HEK293 (cell line): ENCODE results near the gene LTO1.

Source experiments
- HOXA7 ChIP-seq: sonication (generic); formaldehyde crosslinking; IDR thresholded peaks from 2 replicates; pipeline ENCODE4 v1.8.1; 2022; ENCODE audit warnings: missing genetic modification reagents, borderline replicate concordance
- KLF16 ChIP-seq: fragments of 450-650 bp; formaldehyde crosslinking; IDR thresholded peaks from 2 replicates; pipeline ENCODE4 v1.5.1; 2017; ENCODE audit warnings: missing biosample characterization, missing genetic modification characterization
- YY2 ChIP-seq: fragments of 450-650 bp; formaldehyde crosslinking; IDR thresholded peaks from 2 replicates; pipeline ENCODE4 v1.5.1; 2016; ENCODE audit warnings: missing biosample characterization, missing genetic modification characterization
- ZNF133 ChIP-seq: fragments of 450-650 bp; formaldehyde crosslinking; IDR thresholded peaks from 2 replicates; pipeline ENCODE4 v1.5.1; 2016; ENCODE audit warnings: missing biosample characterization, missing genetic modification characterization
- ZNF510 ChIP-seq: fragments of 450-650 bp; formaldehyde crosslinking; IDR thresholded peaks from 2 replicates; pipeline ENCODE4 v1.5.1; 2018; ENCODE audit warnings: mild to moderate bottlenecking, missing genetic modification characterization, missing biosample characterization; ENCODE audit not compliant: insufficient replicate concordance
- TF ChIP-seq, protein P1 (sequence below): fragments of 450-650 bp; formaldehyde crosslinking; IDR thresholded peaks from 2 replicates; pipeline ENCODE4 v1.5.1; 2016; ENCODE audit warnings: missing biosample characterization, missing genetic modification characterization
- TF ChIP-seq, protein P2 (sequence below): fragments of 450-650 bp; formaldehyde crosslinking; IDR thresholded peaks from 2 replicates; pipeline ENCODE4 v1.5.1; 2017; ENCODE audit warnings: missing biosample characterization, mild to moderate bottlenecking, missing genetic modification characterization, moderate library complexity
- TF ChIP-seq, protein P3 (sequence below): fragments of 450-650 bp; formaldehyde crosslinking; IDR thresholded peaks from 2 replicates; pipeline ENCODE4 v1.5.1; 2016; ENCODE audit warnings: missing biosample characterization, missing genetic modification characterization

DNA sequence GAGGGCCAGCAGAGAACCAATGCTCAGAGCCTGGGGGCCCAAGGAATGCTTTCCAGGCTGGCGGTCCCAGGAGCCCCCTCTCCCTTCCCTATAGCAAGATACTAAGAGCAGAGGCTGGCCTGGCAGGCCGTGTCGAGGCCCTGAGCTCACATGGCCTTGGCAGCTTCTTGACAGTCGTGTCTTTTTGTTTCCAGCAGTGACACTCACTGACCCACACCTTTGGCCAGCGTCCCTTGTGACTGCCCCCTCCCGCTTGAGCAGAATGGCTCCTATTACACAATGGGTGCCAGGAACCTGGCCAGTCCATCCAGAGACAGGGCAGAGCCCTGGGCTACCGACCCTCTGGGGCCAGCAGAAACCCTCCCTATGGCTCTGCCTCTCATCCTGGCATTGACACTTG, 40.6 kb downstream of the LTO1 start:
- TF ChIP-seq ZNF510 (tag by site-specific recombination) (no peak), YY2 (tag by site-specific recombination) (no peak), ZNF133 (no peak), KLF16 (no peak), HOXA7 (CRISPR knock-in tag) (no peak)
- TF ChIP-seq, protein P1, sequence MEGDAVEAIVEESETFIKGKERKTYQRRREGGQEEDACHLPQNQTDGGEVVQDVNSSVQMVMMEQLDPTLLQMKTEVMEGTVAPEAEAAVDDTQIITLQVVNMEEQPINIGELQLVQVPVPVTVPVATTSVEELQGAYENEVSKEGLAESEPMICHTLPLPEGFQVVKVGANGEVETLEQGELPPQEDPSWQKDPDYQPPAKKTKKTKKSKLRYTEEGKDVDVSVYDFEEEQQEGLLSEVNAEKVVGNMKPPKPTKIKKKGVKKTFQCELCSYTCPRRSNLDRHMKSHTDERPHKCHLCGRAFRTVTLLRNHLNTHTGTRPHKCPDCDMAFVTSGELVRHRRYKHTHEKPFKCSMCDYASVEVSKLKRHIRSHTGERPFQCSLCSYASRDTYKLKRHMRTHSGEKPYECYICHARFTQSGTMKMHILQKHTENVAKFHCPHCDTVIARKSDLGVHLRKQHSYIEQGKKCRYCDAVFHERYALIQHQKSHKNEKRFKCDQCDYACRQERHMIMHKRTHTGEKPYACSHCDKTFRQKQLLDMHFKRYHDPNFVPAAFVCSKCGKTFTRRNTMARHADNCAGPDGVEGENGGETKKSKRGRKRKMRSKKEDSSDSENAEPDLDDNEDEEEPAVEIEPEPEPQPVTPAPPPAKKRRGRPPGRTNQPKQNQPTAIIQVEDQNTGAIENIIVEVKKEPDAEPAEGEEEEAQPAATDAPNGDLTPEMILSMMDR, result no peak
- TF ChIP-seq, protein P2, sequence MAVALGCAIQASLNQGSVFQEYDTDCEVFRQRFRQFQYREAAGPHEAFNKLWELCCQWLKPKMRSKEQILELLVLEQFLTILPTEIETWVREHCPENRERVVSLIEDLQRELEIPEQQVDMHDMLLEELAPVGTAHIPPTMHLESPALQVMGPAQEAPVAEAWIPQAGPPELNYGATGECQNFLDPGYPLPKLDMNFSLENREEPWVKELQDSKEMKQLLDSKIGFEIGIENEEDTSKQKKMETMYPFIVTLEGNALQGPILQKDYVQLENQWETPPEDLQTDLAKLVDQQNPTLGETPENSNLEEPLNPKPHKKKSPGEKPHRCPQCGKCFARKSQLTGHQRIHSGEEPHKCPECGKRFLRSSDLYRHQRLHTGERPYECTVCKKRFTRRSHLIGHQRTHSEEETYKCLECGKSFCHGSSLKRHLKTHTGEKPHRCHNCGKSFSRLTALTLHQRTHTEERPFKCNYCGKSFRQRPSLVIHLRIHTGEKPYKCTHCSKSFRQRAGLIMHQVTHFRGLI (tag by site-specific recombination), result no peak
- TF ChIP-seq, protein P3, sequence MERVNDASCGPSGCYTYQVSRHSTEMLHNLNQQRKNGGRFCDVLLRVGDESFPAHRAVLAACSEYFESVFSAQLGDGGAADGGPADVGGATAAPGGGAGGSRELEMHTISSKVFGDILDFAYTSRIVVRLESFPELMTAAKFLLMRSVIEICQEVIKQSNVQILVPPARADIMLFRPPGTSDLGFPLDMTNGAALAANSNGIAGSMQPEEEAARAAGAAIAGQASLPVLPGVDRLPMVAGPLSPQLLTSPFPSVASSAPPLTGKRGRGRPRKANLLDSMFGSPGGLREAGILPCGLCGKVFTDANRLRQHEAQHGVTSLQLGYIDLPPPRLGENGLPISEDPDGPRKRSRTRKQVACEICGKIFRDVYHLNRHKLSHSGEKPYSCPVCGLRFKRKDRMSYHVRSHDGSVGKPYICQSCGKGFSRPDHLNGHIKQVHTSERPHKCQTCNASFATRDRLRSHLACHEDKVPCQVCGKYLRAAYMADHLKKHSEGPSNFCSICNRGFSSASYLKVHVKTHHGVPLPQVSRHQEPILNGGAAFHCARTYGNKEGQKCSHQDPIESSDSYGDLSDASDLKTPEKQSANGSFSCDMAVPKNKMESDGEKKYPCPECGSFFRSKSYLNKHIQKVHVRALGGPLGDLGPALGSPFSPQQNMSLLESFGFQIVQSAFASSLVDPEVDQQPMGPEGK (tag by site-specific recombination), result no peak
